Activated T-helper 9 cell treated with anti-CD3 and anti-CD28 coated beads, Interleukin-2, amount 50 U/mL, for 16 hours (primary cell): ENCODE data around the gene SLC13A3.

Experiments used
- DNase-seq: peaks from one replicate; pipeline ENCODE4 v3.0.0-alpha.2; 2020; ENCODE audit warnings: low read depth

Gene SLC13A3

DNA sequence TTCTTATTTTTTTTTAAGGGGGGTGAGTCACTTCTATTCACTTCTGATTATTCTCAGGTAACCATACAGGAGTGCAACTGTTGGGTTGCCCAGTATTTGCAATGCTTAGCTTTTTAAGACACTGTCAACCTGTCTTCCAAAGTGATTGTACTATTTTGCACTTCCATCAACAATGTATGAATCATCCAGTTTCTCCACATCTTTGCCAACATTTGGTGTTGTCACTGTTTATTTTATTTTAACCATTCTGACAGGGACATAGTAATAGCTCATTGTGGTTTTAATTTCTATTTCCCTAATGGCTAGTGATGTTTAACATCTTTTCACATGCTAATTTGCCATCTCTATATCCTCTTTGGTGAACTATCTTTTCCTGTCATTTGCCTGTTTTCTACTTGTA is 1.4 kb upstream of the SLC13A3 start:
- DNase-seq = no peak

DNA sequence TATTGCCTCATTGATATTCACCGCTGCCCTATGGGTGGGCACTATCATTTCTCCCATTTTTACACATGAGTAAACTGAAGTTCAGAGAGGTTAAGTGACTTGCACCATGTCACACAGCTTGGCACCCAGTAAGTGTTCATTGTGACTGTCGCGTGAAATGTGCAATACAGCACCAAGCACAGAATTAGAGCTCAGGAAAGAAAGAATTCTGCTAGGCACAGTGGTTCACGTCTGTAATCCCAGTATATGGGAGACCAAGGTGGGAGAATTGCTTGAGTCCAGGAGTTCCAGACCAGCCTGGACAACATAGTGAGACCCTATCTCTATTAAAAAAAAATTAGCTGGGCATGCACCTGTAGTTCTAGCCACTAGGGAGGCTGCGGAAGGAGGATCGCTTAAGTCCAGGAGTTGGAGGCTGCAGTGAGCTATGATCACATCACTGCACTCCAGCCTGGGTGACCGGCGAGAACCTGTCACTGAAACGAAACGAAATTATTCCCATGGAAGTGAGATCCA is 626 bp downstream of the SLC13A3 start:
- no peak for DNase-seq

DNA sequence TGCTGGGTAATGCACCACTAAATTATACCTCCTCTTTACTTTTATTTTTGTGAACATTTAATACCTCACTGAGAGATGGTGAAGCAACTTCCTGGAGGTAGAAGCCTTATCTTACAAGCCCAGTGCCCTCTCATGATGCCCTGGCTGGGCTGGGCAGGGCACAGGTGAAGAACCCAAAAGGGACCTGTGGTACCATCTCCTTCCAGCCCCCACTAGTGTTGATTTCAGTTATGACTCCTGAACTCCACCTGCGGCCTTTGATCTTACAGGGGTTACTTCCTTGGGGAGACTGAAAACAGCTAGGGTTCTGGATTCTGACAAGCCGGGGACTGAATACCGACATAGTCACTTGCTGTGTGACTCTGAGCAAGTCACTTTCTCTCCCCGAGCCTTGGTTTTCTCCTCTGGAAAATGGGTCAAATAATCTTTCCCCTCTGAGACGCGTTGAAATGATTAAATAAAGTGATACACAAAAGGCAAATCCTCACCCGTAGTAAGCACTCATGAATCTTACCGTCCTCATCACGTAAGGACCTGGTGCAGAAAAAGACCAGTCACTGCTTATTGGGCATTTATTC is 1.2 kb downstream of the SLC13A3 start:
- no peak for DNase-seq

DNA sequence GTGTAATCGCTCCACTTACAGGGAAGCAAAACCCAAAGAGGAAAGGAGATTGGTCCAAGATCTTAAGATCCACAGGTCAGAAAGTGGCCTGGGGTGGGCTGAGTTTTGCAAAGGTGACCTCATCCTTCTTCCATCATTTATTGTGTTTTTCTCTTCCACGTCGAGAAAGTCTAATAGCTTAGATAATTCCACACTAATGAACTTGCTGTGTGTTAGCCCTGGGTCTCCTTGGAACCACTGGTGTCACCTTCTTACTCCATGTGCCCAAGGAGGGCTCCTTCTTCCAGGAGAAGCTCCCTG is 1.7 kb downstream of the SLC13A3 start:
- no peak for DNase-seq

DNA sequence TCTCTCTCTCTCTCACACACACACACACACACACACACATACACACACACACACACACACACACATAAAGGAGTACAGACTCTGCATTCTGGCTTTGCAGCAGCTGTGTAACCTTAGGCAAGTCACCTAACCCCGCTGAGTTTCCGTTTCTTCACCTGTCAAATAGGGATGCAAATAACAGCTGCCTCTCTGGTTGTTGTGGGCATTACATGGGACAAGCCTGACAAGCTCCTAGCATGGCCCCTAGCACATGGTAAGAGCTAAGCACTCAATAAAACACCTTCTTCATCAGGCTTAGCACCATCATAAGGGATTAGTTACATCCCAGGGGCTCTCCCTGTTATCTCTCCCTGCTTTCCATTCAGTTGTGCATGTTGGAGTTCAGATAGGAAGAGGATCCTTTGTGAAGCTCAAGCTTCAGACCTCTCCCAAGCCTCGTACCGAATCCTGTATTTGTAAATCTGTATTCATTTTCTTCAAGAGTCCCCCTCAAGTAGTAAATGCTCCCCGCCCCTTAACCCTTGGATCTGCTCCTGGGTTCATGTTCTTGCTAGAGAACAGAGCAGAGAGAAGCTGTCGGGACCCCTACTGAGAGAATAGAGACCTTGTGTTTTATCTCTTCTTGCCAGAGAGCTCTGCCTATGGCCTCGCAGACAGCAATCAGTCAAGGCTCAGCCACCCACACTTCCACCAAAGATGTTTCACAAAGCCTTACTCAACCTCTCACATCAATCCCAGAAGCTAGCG is 2.2 kb downstream of the SLC13A3 start:
- no peak for DNase-seq

DNA sequence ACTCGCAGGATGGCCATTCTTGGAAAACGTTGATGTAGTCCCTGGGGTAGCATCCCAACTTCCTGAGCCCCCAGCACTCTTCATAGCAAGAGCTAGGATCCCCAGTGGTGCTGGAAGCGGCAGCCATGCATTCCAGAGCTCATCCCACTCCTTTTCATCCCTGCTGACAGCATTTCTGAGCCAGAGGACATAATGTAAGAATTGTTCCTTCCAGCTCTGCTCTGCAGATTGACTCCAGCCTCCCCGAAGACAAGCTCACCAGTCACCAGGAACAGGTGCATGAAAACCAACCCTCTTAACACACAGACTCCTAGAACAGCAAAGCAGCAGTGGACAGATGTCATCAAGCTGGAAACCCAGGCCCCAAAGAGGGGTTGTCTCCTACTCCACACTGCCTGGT is 3.8 kb downstream of the SLC13A3 start:
- no peak for DNase-seq

DNA sequence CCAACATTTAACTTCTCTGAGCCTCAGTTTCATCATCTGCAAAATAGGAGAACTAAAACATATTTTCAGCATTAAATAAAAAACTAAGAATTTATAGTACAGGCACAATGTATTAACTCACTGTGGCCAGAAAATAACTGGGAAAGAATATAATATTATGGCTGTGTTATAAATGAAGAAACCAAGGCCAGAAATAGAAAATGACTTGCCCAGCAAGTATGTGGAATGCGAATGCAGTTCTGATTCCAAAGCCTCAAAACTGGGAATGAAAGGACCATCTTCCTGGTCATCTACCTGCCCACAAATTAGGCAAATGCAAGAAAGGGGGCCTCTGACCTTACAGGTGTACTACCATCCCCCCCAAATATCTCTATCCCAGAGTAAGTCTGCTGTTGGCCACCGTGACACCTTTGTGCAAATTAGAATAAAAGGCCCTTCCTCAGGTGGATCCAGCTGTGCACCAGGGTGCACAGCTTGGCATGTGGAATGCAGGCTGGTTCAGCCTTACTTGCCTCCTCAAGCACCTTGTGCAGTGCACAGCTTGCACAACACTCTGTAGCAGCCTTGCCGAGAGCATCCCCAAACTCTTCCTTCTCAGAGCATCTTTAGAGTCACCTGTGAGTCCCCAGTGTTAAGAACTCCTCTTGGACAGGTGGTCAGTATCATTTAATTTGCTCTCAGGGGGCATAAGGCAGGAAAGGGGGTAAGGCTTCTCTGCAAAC is 4.4 kb downstream of the SLC13A3 start:
- DNase-seq = no peak

DNA sequence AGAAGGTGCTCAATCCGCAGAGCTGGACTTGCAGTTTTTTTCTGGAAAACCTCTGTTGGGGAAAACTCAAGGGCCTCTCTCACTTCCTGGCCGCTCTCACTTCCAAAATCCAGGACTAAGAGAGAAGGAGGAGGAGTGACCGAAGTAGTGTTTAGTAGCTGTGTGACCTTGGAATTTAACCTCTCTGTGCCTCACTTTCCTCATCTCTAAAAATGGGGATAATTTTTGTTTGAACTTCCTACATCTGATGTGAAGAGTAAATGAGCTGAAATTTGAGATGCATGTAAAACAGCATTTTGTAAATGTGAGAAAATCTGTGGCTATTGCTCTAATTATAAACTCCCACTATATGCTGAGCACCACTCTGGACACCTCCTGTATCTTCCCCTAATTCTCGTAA is 5.1 kb downstream of the SLC13A3 start:
- DNase-seq = no peak

DNA sequence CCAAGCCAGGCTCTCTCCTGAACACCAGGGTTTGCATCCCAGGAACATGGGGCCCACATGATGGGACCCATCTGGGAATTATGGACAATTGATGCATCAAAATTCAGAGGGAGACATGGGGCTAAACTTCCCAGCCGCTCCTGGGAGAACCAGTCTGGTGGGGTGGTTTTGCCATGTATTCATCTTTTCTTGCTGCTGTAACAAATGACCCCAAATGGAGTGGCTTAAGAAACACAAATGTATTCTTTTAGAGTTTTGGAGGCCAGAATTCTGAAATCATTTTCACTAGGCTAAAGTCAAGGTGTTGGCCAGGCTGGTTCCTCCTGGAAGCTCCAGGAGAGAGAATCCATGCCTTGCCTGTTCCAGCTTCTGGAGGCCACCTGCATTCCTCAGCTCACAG is 6.5 kb downstream of the SLC13A3 start:
- DNase-seq = no peak

DNA sequence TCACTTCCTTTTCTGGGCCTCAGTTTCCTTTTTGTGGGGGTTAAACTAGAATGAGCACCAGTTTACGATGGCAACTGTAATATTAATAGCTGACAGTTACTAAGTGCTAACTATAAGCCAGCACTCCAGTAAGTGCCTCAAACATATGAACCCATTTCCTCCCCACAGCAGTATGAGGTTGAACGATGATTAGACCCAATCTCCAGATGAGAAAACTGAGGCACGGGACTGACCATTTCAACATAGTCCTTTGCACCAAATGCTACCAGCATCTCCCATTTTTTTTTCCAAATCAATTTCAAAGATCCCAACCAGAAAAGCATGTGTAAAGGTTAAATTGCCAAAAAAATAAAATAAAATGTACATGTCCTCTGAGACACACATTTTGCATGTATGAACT is 7.1 kb downstream of the SLC13A3 start:
- no peak for DNase-seq

DNA sequence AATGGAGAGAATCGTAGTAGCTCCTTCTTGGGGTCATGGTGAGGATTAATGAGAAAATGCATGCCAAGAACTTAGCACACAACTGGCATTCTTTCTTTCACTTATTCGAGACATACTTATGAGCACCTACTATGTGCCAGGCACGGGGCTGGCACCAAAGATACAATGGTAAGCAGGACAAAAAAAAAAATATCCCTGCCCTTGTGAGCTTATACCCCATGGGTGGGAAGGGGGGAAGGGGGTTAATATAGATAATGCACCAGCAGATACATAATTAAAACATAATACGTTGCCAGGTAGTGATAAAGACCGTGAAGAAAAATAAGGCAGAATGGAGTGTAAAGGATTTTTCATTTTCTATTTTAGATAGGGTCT is 8.3 kb downstream of the SLC13A3 start:
- no peak for DNase-seq

DNA sequence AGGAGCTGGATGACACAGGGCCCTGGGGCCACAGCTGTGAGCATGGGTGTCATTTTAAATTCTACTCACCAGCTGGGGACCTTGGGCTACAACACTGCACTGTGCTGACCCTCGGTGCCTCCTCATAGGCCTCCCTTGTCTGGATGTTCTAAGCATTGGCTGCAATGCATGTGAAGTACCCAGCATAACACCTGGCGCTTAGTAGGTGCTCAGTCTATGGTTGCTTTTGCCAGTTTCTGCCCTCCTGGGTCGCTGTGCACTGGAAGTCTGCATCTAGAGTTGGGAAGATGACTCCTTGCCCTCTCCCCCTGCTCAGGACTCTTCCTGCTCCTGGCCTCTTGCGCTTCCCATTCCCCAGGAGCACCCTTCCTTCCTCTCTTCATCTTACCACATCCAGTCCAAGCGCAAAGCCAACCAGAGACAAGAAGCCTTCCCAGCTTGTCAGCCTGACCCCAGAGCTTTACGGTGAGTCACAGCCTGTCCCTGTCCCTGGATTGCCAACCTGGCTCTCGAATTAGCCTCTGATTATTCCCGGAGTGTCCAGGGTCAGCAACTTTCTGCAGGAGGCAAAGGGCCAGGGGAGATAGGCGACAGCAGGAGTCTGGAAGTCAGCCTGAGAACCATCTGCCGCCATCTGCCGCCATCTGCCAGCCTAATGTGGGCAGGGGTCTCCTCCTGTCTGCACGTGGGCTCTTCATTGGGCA is 8.8 kb downstream of the SLC13A3 start:
- DNase-seq = no peak

DNA sequence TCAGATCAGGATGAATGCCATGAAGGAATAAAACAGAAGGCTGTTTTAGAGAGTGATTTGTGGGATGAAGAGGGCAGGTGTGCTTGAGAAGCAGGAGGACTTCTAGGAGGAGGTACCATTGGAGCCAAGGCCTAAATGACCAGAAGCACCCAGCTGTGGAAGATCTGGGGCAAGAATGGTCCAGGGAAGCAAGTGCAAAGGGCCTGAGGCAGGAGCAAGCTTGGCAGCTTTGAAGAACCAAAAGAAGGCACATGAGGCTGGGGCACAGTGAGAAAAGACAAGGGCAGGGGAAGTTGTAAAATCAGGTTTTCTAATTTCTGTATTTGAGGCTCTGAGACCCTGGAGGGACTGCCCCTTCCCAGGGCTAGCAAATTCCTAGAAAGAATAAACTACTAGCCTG is 9.8 kb downstream of the SLC13A3 start:
- no peak for DNase-seq

DNA sequence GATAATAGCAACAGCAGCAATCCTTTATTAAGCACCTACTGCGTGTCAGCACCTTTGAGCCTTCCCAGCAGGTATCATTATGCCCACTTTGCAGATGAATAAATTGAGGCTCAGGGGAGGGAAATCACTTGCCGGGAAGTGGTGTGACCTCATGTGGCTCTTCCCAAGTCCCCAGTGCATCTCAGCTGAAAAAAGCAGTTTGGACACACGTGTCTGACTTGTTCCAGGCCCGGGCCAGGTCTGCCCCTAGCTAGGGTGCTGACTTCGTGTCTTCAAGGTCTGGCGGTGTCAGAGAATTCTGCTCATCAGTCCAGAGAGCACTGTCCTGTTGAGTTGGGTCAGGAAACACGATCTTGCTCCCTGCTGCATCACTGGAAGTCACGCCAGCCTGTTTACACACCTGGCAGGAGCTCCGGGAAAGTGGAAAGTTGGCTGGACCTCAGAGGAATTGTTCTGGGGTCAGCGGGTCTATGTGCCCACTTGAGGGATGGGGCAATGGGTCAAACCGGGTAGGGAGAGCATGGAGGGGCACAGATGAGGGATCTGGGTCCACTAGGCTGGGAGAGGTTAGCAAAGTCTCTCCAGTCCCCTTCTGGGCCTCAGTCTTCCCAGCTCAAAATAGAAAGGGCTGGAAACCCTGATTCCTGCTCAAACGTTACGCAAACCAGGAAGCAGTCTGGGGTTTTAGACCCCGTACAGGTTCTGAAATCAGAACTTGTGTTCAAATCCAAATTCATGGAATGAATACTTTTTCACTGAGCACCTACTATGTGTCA is 10.5 kb downstream of the SLC13A3 start:
- no peak for DNase-seq

DNA sequence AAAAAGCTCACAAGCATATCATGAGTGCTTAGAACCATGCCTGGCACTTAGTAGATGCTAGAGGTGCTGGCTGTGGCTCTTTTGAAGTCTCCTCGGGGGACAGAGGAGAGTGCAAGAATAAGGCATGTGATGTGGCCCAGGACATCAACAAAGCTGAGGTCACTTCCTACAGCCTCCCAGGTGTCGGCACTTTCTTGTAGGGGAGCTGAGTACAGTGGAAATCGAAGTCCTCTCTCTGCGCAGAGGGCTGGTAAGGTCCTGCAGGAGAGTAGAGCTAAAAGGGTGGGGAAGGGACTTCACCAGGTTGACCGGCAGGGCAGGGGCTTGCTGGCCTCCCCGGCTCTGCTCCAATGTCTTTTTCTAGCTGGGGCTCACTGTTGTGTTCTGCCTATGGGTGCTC is 11.2 kb downstream of the SLC13A3 start:
- DNase-seq = no peak

DNA sequence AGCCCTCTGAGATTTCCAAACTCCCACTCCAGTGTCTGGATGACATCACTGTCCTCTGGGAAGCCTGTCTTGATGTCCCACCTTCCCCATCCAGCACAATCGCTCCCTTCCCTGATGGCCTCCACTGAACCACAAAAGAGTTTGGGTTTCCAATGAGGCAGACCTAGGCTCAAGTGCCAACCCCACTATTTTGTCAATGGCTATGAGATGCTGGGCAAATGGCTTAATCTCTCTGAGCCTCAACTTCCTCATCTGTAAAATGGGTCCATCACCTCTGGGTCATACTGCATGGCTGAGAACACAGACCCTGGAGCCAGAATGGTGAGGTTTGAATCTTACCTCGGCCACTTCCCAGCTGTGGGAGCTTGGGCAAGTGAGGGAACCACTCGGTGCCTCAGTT is 11.7 kb downstream of the SLC13A3 start:
- DNase-seq = no peak

DNA sequence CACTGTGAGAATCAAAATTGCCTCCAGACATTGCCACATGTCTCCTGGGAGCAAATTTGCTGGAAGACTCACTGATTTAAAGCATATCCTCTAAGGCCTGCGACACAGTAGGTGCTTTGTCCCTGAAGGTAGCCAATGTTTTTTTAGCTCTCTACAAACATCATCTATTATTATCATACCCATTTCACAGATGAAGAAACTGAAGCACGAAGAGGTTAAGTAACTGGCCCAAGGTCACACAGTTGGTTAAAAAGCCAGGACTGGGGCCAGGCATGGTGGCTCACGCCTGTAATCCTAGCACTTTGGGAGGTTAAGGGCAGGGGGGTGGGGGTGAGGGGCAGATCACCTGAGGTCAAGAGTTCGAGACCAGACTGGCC is 12.4 kb downstream of the SLC13A3 start:
- no peak for DNase-seq

DNA sequence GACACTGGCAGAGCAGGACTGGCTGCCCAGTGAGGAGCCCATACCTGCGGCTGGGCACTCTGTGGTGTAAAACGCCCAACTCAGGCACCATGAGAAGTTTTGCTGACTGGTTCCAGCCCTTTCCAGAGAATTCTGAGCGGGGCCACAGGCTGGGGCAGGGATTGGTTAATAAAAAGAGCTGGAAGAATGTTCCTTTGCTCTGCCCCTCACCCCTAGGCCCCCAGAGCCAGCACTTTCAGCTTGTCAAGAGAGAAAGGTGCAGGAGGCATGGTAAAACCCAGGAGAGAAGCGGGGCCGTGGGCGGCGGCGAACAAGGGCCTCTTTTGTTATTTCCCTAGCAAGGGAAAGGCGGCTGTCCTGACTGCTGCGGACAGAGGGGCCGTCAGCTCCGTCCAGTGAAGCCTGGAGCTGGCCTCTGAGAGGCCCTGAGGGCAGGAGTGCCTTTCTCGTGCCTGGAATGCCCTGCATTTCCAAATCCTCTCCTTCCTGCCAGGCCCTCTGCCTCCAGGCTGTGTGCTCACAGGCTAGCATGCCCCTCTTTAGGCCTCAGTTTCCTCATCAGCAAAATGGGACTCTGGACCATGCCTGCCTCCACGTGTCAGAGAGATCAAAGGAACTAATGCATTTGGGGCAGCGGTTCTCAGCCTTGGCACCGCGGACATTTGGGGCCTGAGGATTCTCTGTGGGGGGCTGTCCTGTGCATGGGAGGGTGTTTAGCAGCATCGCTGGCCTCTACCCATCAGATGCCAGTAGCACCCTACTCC is 12.9 kb downstream of the SLC13A3 start:
- DNase-seq = no peak

DNA sequence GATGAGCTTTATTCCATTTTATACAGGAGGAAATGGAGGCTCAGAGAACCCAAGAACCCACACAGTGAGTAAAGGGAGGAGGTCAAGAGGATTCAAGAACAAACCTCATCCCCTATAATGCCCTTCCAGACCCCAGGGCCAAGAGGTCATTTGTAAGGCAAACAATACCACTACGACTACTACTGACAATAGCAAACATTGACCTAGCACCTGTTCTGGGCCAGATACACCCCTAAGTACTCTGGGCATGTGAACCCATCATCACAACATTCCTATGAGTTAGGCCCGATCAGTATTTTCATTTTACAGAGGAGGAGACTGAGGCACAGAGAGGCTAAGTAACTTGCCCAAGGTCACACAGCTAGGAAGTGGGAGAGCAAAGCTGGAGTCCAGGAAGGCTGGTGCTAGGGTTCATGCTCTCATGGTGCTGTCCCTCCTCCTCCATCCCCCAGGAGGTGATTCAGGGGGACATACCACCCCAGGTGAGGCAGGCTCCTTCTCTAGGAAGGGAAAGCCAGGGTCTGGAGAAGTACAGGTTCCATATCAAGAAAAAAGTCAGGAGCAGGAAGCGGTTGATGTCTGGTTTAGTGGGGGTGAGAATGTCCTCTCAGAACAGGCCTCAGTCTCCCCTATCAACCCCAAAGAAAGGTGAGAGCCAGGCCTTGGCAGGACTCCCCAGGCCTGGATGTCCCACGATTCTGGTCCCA is 13.7 kb downstream of the SLC13A3 start:
- no peak for DNase-seq

DNA sequence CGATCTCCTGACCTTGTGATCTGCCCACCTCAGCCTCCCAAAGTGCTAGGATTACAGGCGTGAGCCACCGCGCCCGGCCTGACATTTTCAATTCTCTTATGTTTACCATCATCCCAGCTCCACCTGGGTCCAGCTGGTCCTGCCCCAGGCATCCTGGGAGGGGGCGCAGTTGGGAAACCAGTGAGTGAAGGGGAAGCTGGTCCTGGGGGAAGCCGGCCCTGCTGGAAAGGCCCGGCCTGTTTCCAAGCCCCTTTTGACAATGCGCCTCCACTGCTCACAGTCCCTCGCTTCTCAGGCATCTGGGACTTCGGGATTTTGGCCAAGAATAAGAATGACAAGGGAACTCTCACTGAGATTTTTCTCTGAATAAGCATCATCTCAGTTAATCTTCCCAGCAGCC is 14.2 kb downstream of the SLC13A3 start:
- DNase-seq = no peak

DNA sequence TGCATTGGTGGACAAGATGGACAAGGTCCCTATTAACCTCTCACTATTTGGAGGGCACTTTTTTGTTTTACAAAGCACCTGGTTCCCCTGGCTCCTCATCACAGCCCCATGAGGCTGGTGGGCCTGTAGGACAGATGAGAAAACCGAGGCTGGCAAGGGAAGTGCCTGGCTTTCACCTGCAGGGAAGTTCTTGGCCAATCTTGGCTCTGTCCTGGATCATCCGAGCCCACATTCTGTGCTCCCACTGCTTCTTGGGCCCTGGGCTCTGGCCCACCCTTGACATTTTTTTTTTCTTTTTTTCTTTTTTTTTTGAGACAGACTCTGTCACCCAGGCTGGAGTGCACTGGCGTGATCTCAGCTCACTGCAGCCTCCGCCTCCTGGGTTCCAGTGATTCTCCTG is 14.7 kb downstream of the SLC13A3 start:
- no peak for DNase-seq
